Activated T-cell treated with anti-CD3 and anti-CD28 coated beads, Interleukin-2, amount 50 U/mL, for 48 hours (primary cell): ENCODE data around the gene SPOCK2.
"Not testable (repeated sequence)": the region's sequence is repeated elsewhere in the genome, so short reads cannot be mapped to it uniquely, and the experiment has no call there.

Source experiments
- DNase-seq, 2 experiments: peaks; one replicate each; pipeline ENCODE4 v3.0.0-alpha.2; 2020

SPOCK2 gene

GRCh38 chr10:72108004-72108370, 19.6 kb upstream of the SPOCK2 start:
- DNase-seq, result not testable (repeated sequence)

- no peak for DNase-seq
Observed at GRCh38 chr10:72107325-72108003, 19.1 kb upstream of the SPOCK2 start.

GRCh38 chr10:72106896-72107295, 18.5 kb upstream of the SPOCK2 start:
- no peak for DNase-seq

- DNase-seq, result no peak
Observed at GRCh38 chr10:72106154-72106849, 18.0 kb upstream of the SPOCK2 start.

- DNase-seq, result no peak
Observed at GRCh38 chr10:72105710-72106109, 17.4 kb upstream of the SPOCK2 start.

GRCh38 chr10:72105098-72105475, 16.7 kb upstream of the SPOCK2 start:
- no peak for DNase-seq

- DNase-seq, result no peak
Observed at GRCh38 chr10:72104472-72105097, 16.2 kb upstream of the SPOCK2 start.

- DNase-seq, result no peak
Observed at GRCh38 chr10:72099600-72099921, 11.2 kb upstream of the SPOCK2 start.

GRCh38 chr10:72098836-72099599, 10.7 kb upstream of the SPOCK2 start:
- no peak for DNase-seq

GRCh38 chr10:72098301-72098835, 10.0 kb upstream of the SPOCK2 start:
- no peak for DNase-seq

- peak in 1 of 2 experiments; percentile 55 for DNase-seq
Observed at GRCh38 chr10:72097448-72098300, 9.3 kb upstream of the SPOCK2 start.

GRCh38 chr10:72096115-72097000, 8.0 kb upstream of the SPOCK2 start:
- DNase-seq, result peak; percentile 73 to 74

- DNase-seq, result peak in 1 of 2 experiments; percentile 34
Observed at GRCh38 chr10:72095195-72095594, 6.8 kb upstream of the SPOCK2 start.

GRCh38 chr10:72094574-72094973, 6.2 kb upstream of the SPOCK2 start:
- no peak for DNase-seq

GRCh38 chr10:72093450-72093849, 5.1 kb upstream of the SPOCK2 start:
- no peak for DNase-seq

- no peak for DNase-seq
Observed at GRCh38 chr10:72092987-72093386, 4.6 kb upstream of the SPOCK2 start.

- no peak for DNase-seq
Observed at GRCh38 chr10:72092171-72092924, 4.0 kb upstream of the SPOCK2 start.

GRCh38 chr10:72090326-72090725, 2.0 kb upstream of the SPOCK2 start:
- no peak for DNase-seq

GRCh38 chr10:72089618-72090017, 1.3 kb upstream of the SPOCK2 start:
- DNase-seq, result no peak

- peak; percentile 76 to 77 for DNase-seq
Observed at GRCh38 chr10:72088889-72089575, 681 bp upstream of the SPOCK2 start.
